GM19468 (cell line): ENCODE results near the gene FPR2.
"Not testable (repeated sequence)": the region's sequence is repeated elsewhere in the genome, so short reads cannot be mapped to it uniquely, and the experiment has no call there.

ENCODE experiments used
- ATAC-seq: cut with Tn5 transposase; IDR thresholded peaks from one replicate; pipeline ENCODE4 v1.9.1; 2021; ENCODE audit warnings: mild to moderate bottlenecking, moderate library complexity, moderate number of reproducible peaks; ENCODE audit not compliant: unreplicated experiment; ENCODE audit errors: extremely low read depth

Gene FPR2

DNA sequence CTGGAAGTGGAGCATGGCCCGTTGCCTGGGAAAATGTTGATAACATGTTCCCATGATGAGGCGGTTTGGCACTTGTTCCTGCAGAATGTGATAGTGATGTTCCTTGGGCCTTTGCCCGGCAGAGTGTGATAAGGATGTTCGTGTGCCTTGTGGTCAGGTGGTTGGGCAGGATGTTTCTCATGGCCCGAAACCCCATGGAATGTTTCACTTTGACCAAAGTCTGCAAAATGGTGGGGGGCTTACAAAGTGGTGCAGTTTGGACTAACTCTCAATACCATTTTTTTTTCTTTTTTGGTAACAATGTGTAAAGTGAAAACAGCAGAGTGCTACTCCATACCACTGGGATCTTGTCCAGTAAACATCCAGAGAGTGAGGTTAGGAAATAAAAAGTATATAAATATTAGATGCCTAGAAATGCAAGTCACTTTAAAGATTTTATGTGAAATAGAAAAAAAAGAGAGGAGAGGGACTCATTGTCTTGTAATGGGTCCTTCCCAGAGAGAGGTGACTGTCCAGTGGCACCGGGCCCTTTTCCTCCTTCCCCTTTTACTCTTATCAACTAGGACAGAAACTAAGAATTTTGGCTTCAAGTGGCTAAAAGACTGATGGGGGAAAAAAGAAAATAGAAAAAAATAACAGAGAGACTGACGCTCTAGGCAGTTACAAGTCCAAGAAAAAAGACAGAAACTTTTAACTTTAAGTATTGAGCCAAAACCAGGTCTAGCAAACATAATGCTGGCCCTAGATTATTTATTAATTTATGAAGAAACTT is 39.7 kb downstream of the FPR2 start:
- ATAC-seq, result no peak

DNA sequence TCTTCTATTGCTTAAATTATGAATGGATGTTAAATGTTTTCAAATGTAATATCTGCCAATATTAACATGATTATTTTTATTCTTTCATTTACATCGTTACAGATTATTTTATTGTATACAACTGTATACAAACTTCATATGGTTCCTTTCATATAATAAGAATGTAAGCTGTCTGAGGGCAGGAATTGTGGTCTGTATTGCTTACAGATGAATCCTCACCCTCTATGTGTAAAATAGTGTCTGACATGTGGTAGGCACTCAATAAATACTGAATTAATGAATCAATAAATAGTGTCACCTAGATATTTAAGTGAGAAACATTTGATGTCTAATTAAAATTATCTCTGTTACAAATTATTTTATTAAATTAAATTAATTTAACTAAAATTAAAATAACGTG is 41.8 kb downstream of the FPR2 start:
- no peak for ATAC-seq

DNA sequence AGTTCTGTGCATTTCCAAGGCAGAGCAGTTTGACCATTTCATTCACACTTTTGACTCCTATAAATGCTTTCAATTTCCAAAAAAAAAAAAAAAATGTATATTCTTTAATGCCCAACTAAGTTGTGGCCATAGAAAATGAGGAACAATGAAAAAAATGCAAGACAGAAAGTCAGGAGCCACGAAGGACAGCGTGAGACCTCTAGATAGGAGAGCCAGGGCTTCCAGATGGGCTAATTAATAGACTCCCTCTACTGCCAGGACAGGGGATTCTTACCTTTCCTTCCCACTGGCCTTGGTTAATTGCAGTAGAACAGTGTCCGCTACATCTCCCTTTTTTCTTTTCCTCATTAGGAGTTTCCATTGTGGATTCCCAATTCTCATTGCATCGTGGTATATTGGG is 42.5 kb downstream of the FPR2 start:
- ATAC-seq, result no peak

DNA sequence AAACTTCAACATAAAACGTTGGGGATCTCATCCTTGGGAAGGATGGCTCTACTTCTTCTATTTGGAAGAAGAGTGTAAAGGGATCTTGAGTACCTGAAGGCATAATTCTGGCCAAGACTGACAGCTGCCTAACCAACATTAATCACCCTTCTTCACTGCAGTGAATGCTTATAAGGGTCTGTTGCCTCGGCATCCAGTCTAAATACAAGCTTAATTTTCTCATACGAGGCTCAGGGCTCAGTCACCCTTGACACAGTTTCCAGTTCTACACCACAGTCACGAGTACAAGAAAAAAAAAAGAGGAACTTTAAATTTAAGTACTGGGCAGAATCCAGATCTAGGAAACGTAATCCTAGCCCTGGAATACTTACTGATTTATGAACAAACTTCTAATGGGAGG is 43.0 kb downstream of the FPR2 start:
- ATAC-seq, result no peak

DNA sequence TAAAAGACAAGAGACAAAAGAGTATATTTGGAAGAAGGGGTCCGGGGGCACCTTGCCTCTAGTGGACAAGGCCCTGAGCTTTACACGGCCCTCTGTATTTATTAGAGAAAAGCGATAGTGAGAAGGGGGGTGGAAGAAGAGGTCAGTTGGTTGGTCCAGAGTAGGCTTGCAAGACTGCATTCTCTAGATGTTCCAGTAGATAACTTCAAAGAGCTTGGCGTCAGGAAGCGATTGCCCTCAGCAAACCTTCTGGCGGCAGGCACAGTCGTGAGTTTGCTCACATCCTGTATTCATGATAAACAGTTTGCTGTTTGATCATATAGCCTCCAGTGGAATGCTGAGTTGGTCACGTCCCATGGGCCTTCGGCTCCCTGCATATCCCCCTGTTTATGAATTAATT is 43.8 kb downstream of the FPR2 start:
- ATAC-seq, result not testable (repeated sequence)

DNA sequence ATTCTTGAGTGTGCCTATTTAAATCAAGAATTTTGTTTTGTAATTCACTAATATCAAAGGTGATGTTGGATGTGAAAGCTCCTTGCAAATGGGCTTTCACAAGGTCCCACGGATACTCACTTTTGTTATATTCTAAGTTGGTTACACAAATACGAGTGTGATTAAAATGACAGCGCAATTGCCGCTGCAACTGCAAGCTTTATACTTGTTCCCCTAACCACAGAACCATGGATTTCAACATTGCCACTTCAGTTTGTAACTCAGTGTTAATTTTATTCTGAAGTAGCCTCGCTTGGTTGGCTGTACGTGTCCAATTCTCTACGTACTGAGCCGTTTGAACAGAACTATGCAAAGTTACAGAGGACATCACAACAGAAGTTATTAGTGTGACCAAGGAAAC is 44.4 kb downstream of the FPR2 start:
- ATAC-seq, result not testable (repeated sequence)

DNA sequence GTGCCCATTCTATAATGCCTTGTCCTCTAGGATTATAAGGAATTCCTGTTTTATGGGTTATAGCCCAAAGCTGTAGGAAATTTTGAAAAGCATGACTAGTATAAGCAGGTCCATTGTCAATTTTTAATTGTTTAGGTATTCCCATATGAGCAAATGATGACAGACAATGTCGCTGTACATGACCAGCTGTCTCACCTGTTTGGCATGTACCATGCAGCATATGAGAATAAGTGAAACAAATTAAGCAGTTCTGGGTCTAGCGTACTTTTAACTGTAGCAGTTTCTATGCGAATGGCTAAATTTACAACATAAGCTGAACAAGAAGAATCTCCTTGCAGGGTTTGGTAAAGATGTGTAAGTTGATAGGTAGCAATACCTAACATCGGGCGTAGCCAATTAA is 45.6 kb downstream of the FPR2 start:
- not testable (repeated sequence) for ATAC-seq

DNA sequence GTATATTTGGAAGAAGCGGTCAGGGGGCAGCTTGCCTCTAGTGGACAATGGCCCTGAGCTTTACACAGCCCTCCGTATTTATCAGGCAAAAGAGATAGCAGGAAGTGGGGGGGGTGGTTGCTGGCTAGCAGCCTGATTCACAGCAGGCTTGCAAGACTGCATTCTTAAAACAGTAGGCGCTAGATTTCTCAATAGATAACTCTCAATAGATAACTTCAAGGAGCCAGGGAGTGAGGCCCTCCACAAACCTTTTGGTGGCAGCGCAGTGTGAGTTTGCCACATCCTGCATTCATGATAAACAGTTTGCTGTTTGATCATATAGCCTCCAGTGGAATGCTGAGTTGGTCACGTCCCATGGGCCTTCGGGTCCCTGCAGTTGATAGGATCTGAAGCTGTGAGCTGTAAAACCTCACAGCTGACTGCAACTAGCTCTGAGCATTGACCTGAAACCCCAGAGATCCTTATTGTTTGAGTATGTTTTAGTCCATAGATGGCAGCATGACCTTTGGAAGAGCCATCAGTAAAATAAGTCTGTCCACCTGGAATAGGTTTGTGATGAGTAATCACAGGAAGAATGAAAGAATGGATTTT is 46.2 kb downstream of the FPR2 start:
- ATAC-seq, result no peak

DNA sequence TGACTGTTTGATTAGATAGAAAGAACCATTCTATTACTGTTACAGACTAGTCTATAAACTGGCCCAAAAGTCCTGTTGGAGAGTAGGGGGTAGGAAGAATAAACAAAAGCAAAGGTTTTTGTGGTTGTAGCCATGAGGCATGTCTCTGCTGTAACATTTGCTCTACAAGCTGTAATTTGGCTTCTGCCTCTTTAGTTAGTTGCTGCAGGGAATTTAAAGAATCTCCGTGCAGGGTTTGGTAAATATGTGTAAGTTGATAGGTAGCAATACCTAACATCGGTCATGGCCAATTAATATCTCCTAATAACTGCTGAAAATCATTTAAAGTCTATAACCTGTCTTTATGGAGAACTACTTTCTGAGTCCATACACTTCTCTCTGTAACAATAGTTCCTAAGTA is 46.9 kb downstream of the FPR2 start:
- no peak for ATAC-seq

DNA sequence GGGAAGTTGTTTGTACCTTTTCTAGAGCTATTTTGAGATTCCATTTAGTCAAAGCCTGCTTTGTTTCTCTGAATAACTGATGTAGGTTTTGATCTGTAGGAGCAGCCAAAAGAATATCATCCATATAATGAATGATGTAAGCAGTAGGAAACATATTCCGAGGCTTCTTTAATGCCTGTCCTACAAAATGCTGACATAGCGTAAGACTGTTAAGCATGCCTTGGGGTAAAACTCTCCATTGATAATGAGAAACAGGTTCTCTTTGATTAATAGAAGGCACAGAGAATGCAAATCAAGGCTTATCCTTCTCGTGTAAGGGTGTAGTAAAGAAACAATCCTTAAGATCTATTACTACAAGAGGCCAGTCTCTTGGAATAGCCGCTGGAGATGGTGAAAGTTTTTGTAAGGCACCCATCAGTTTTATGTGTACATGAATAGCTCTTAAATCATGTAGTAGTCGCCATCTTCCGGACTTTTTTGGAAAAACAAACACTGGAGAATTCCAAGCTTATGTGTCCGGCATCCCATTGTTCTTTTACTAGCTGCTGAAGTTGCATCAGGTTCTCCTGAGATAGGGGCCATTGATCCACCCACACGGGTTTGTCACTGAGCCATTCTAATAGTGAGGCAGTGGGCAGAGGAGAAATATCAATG is 47.5 kb downstream of the FPR2 start:
- no peak for ATAC-seq

DNA sequence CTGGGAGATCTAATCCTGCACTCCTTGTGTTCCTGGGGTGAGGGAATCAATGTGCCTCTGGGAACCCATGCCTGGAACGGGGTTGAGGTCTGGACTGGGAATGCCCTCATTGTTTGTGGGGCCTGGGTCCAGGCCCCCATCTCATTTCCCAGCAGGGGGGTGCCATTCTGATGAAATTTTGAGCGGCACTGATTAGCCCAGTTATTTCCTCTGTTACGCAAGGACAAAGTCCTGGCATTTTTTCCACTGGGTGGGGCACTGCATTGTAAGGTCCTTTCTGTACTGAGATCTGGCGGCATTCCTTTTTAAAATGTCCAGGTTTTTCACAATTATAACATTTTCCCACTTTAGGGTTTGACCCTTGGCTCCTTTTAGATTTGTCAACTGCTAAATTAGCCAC is 48.8 kb downstream of the FPR2 start:
- ATAC-seq, result no peak

DNA sequence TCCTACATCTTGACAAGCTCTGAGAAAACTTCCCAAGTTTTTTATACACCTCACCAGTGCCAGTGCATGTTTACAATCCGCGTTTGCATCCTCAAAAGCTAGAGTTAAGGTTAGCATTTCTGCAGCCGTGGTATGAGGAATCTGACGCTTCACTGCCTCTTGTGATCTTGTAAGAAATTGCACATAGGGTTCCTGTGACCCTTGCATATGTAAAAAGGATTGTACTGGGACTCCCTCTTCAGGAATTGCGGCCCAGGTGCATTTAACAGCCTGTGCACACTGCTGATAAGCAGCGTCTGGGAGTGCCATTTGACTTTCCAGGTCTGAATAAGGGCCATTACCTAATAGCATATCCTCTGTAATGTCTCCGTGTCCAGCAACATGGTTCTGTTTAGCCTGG is 49.2 kb downstream of the FPR2 start:
- no peak for ATAC-seq

DNA sequence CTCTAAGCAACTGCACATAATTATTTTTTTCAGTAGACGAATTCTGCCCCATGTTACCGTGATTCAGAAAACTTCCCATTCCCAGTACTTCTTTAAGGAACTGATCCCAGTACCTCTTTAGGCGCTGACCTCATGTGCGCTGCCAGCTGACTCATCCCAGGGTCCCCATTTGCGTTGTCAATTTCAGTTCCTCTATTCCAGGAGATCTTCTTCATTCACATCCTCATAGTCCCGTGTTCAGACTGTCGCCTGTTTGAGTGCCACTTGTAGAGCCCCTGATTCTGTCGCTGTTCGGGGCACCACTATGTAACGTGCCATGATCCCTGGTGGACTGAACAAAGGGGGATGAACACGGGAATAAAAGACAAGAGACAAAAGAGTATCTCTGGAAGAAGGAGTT is 50.4 kb downstream of the FPR2 start:
- no peak for ATAC-seq

DNA sequence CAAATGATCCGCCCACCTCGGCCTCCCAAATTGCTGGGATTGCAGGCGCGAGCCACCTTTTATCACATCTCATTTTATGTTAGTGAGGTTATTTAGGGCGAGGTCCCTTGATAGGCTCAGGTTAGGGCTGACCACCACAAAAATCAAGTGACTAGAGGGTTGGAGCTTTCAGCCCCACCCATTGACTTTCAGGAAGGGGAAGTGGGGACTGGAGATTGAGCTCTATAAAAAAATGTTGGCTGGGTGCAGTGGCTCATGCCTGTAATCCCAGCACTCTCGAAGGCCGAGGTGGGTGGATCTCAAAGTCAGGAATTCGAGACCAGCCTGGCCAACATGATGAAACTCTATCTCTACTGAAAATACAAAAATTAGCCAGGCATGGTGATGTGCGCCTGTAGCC is 54.1 kb downstream of the FPR2 start:
- ATAC-seq, result no peak

DNA sequence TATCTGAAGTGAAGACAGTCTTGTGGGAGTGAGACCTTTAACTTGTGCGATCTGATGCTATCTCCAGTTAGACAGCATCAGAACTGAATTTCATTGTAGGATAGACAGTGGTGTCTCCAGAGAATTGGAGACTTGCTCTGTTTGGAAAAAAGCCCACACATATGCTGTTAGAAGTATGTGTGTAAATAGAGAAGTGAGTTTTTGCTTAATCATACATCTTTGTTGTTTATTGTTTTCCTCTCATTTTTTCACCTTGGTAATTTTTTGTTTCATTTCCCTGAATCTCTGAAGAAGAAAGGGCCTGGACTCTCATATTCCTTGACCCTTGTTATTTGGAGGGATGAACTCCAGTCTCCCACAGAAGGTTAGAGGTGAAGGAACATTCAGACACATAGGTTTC is 55.7 kb downstream of the FPR2 start:
- no peak for ATAC-seq

DNA sequence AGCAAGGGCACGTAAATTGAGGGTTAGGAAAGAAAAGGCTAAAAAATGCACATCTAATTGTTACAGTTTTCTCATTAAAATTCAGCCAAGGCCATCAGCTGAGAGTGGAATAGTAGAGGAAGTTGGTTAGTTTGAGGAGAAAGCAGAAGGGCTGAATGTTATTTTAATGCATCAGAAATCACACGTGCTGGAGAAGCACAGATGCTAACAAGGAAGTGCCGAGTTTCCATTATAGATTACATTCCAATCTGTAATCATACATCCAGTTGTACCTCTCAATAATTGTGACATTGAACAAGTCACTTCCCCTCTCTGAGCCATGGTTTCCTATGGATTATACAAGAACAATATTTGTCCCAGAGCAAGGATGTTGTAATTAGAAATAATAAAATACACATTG is 59.0 kb downstream of the FPR2 start:
- no peak for ATAC-seq
